SHP77 (cell line): Measurements from ENCODE around the gene ZNF444.

ENCODE experiments used
- DNase-seq, 2 experiments: peaks; one replicate each; lab custom pipeline; 2025; lab: John Stamatoyannopoulos, UW

ZNF444 gene

GRCh38 chr19:56107626-56108351 is 33.3 kb upstream of the ZNF444 start:
- no peak for DNase-seq

- DNase-seq = no peak
These were observed 32.5 kb upstream of the ZNF444 start for GRCh38 chr19:56108447-56109195.

GRCh38 chr19:56109226-56109625 is 31.9 kb upstream of the ZNF444 start:
- no peak for DNase-seq

GRCh38 chr19:56110515-56111448 is 30.3 kb upstream of the ZNF444 start:
- no peak for DNase-seq

- no peak for DNase-seq
These were observed 29.3 kb upstream of the ZNF444 start for GRCh38 chr19:56111601-56112312.

GRCh38 chr19:56112313-56112709 is 28.8 kb upstream of the ZNF444 start:
- DNase-seq = no peak

- no peak for DNase-seq
These were observed 27.9 kb upstream of the ZNF444 start for GRCh38 chr19:56113074-56113632.

- no peak for DNase-seq
These were observed 26.9 kb upstream of the ZNF444 start for GRCh38 chr19:56114051-56114777.

- no peak for DNase-seq
These were observed 26.3 kb upstream of the ZNF444 start for GRCh38 chr19:56114778-56115110.

GRCh38 chr19:56115490-56115889 is 25.6 kb upstream of the ZNF444 start:
- no peak for DNase-seq

GRCh38 chr19:56116606-56117005 is 24.5 kb upstream of the ZNF444 start:
- DNase-seq = no peak

GRCh38 chr19:56117376-56117884 is 23.7 kb upstream of the ZNF444 start:
- DNase-seq = no peak

- DNase-seq = no peak
These were observed 23.2 kb upstream of the ZNF444 start for GRCh38 chr19:56117889-56118288.

GRCh38 chr19:56118666-56119581 is 22.2 kb upstream of the ZNF444 start:
- no peak for DNase-seq

- DNase-seq = no peak
These were observed 21.5 kb upstream of the ZNF444 start for GRCh38 chr19:56119582-56119978.

- DNase-seq = no peak
These were observed 21.1 kb upstream of the ZNF444 start for GRCh38 chr19:56120002-56120370.

- peak; percentile 58 to 65 for DNase-seq
These were observed 20.5 kb upstream of the ZNF444 start for GRCh38 chr19:56120371-56121179.
